ENCODE measurements around the gene ITPR2. TPM values are rescaled to one million over a fixed set of nuclear protein-coding genes. Genes with fewer than 3 reads are reported as not detected.

The ITPR2 gene
- total RNA-seq, 6 experiments from 2014 or later = 6.9 to 8.4 (median 7.6) TPM

DNA sequence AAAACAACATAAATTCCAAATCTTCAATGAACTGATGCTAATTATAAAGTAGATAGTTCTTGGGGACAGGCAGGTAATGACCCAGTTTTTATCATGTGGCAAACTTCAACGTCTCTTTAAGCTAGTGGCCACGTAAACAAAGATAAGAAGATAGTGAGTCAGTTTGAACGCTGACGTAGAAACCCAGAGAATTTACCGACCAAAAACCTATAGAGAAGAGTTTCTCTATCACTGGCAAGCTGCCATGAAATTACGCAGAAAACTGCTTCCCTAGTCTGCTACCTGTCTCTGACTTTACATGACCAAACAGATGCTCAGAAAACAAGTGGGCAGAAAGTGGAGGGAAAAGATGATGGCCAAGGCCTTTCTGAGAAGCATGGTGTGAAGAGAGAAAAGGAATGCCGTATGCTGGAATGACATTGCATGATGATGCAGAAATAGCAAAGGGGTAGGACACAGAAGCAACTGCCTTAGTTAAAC lies 136.3 kb downstream of the ITPR2 start:
- peaks cover 6% of the 10 kb centered on the region for H3K36me3 Mint-ChIP-seq (ENCODE audit: low read depth)
- no peaks in the 10 kb centered on the region for H3K9me3 Mint-ChIP-seq
- TF ChIP-seq, protein P1, sequence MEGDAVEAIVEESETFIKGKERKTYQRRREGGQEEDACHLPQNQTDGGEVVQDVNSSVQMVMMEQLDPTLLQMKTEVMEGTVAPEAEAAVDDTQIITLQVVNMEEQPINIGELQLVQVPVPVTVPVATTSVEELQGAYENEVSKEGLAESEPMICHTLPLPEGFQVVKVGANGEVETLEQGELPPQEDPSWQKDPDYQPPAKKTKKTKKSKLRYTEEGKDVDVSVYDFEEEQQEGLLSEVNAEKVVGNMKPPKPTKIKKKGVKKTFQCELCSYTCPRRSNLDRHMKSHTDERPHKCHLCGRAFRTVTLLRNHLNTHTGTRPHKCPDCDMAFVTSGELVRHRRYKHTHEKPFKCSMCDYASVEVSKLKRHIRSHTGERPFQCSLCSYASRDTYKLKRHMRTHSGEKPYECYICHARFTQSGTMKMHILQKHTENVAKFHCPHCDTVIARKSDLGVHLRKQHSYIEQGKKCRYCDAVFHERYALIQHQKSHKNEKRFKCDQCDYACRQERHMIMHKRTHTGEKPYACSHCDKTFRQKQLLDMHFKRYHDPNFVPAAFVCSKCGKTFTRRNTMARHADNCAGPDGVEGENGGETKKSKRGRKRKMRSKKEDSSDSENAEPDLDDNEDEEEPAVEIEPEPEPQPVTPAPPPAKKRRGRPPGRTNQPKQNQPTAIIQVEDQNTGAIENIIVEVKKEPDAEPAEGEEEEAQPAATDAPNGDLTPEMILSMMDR (IDR thresholded peaks at IDR 0.05) = no peak
- peaks cover 28% of the 10 kb centered on the region for H3K4me1 Mint-ChIP-seq (ENCODE audit: low read depth)
- H3K27ac Mint-ChIP-seq = no peak overlapping the region
- DNase-seq = no peak
- no peak overlapping the region for H3K4me3 Mint-ChIP-seq
- no peaks in the 10 kb centered on the region for H3K27me3 Mint-ChIP-seq (ENCODE audit: insufficient read depth)

DNA sequence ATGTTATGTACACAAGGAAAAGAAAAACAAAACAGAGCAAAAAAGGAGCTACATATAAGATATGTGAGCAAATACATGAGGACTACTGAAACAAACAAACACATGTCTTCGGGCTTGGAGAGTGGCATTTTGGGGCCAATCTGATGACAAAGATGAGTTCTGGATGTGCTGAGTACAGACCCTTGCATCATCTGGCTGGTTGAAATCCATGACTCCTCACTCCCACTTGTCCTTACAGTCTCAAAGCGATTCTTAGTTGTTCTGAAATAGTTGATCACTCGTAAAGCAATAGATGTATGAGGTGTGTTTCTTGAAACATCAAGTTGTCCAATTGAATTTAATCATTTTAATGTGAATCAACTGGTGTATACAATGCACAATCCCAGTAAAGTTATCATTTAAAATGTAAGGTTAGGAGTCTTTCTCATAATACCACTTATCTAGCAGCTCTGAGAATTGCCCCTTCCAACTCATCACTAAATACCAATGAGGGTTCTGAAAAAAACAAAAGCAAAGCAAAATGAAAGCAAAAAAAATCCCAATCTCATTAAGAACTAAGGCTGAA lies 136.9 kb downstream of the ITPR2 start:
- peaks cover 6% of the 10 kb centered on the region for H3K36me3 Mint-ChIP-seq (ENCODE audit: low read depth)
- H3K4me3 Mint-ChIP-seq = no peak overlapping the region
- no peaks in the 10 kb centered on the region for H3K9me3 Mint-ChIP-seq
- H3K27ac Mint-ChIP-seq = no peak overlapping the region
- TF ChIP-seq, protein P1 (IDR thresholded peaks at IDR 0.05) = no peak
- no peaks in the 10 kb centered on the region for H3K27me3 Mint-ChIP-seq (ENCODE audit: insufficient read depth)
- H3K4me1 Mint-ChIP-seq (ENCODE audit: low read depth) = peaks cover 33% of the 10 kb centered on the region
- no peak for DNase-seq

DNA sequence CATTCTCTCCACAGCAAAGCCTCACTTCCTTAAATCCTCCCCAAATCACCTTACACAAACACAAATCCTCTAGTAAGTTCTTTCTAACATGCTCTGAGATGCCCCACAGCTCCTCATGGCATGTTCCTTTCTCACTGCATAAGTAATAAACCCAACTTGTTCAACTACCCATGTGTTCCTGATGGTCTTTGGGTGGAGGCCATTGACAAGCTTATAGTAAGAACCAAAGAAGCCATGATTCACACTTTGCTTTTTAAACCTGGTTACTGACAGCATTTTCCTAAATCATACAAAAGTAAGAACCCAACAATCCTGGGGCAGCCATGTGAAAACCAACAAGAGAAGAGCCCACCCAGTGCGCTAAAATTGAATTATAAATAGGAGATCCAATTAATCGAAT lies 138.6 kb downstream of the ITPR2 start:
- DNase-seq = no peak
- Mint-ChIP-seq H3K36me3 (ENCODE audit: low read depth) (peaks cover 6% of the 10 kb centered on the region), H3K27me3 (ENCODE audit: insufficient read depth) (no peaks in the 10 kb centered on the region), H3K27ac (no peak overlapping the region), H3K4me1 (ENCODE audit: low read depth) (peaks cover 50% of the 10 kb centered on the region), H3K9me3 (no peaks in the 10 kb centered on the region), H3K4me3 (no peak overlapping the region)
- TF ChIP-seq, protein P1 (IDR thresholded peaks at IDR 0.05) = no peak

DNA sequence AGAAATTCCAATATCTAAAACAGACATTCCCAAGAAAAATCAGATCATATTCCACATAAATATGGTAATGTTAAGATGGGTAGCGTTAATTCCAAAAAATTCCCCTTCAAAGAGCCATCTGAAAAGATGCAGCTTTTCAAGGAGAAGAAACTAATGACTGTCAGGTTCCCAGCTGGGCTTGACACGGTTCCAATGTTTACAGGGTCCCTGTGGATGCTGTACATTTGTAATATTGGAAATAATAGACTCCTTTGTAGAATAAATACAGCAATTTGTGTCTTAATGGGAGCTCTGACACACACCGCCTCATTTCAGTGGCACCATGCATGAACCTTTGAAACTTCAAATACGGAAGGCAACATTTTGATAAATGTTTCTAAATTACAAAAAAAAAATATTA lies 140.6 kb downstream of the ITPR2 start:
- H3K4me3 Mint-ChIP-seq = no peak overlapping the region
- H3K36me3 Mint-ChIP-seq (ENCODE audit: low read depth) = no peaks in the 10 kb centered on the region; the same call in 1 of the 2 replicates
- peak overlapping the region; percentile 91 for H3K27ac Mint-ChIP-seq
- H3K27me3 Mint-ChIP-seq (ENCODE audit: insufficient read depth) = no peaks in the 10 kb centered on the region; the same call in 1 of the 2 replicates
- no peak for DNase-seq
- no peaks in the 10 kb centered on the region for H3K9me3 Mint-ChIP-seq
- TF ChIP-seq, protein P1 (IDR thresholded peaks at IDR 0.05) = no peak
- H3K4me1 Mint-ChIP-seq (ENCODE audit: low read depth) = peaks cover 50% of the 10 kb centered on the region

DNA sequence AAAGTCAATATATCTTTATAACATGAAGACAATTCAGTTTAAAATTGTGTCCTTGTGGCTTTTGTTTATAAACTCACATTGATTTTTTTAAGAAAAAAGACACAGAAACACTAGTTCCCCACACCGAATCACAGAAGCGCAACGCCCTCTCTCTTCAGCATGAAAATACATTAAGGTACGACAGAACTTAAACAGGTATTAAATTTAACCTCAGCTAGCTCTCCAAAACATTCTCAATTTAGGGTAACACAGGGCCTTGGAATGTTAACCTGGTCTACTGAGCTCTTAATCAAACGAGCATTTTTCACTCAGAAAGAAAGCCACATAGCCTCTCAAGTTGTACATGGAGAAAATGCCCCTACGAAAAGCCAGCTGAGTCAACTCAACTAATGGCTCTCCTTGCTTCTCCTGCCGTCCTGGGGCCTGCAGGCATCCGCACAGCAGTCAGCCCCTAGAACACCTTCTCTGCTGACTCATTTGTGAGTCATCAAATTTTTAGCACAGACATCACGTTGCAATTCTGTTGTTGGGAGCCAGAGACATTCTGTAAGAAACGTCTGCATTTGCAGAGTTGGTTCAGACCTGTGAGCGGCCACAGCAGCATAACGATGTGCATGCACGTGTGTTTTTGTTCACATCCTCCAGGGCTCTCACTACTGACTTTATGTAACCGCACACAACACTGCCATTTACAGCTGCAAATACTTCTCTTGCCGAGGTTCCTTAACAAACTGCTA lies 141.6 kb downstream of the ITPR2 start:
- TF ChIP-seq, protein P1 (IDR thresholded peaks at IDR 0.05) = peak; percentile 5; the same call in 1 of the 2 replicates
- H3K27ac Mint-ChIP-seq = peak overlapping the region; percentile 91
- peak overlapping the region; percentile 74 for H3K4me3 Mint-ChIP-seq

More for the DNA sequence above, 141.6 kb downstream of the ITPR2 start:
- Mint-ChIP-seq H3K27me3 (ENCODE audit: insufficient read depth) (no peaks in the 10 kb centered on the region; the same call in 1 of the 2 replicates), H3K36me3 (ENCODE audit: low read depth) (no peaks in the 10 kb centered on the region), H3K9me3 (no peaks in the 10 kb centered on the region), H3K4me1 (ENCODE audit: low read depth) (peaks cover 47% of the 10 kb centered on the region)
- peak; percentile 97 for DNase-seq

Data from HFFc6 (cell line).